Measurements from ENCODE around the gene SCRN1.
A peak's percentile ranks its signal among the peaks of the same experiment; 100 is the strongest.

DNA sequence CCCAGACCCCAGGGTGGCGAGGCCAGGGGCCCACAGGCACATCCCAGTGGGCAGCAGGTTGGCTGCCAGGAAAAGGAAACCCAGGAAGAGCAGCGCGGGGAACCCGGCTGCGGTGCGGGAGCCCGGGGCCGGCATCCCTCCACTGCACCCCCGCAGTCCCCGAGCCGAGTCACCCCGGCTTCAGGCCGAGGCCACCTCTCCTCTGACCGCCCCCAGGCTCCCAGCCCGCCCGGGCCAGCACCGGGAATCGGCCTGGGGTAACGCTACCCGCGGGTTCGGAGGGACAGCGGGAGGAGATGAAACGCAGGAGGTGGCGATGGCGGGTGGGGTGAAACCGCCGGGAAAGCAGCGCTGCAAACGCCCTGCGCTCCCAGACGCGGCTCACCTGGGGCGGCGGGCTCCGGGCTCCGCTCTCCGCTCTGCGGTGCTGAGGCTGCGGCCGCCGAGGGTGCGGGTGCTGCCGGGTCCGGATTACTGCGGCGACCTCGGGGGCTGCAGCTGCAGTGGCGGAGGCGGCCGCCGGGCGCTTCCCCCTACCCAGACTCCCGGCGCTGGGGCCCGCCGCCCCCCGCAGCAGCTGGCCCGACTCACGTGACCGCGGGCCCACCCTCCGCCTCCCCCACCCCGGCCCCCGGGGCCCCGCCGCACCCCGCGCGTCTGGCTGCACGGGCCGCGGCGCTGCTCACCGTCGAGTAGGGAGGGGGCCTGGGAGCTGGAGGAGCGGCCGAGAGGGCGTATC, at the start of gene SCRN1:
- TF ChIP-seq GATA3 (IDR thresholded peaks at IDR 0.05; ENCODE audit: low read depth, low read length): no peak
- TF ChIP-seq GATA2 (IDR thresholded peaks at IDR 0.05; ENCODE audit: low read depth, low read length): 0 out of 2 replicates have a peak, but pooled peaks have one; percentile 11

All from SH-SY5Y (cell line).